DMS53 treated with DMSO at 0.1 percent for 48 hours (cell line): ENCODE data around the gene FYCO1.

Experiments used
- DNase-seq: peaks from one replicate; lab custom pipeline; 2025; ENCODE audit not compliant: unreplicated experiment; lab: John Stamatoyannopoulos, UW

The FYCO1 gene

DNA sequence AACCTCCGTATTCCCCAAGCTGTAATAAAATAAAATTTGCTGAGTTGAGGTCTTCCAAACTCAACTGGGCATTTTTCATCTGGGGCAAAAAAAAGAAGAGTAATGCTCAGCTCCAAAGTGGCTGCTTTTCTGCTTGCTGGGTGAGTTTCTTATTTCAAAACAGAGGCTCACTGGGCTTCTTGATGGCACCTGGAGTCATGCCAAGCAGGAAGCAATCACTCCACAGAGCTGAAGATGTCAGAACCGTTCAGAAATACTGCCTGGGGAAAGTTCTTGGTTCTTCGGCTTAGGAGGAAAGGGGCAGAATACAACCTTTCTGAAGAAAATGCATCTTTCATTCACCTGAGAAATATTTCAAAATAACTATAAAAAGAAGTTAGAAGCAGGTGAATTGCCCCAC is 105.2 kb downstream of the FYCO1 start:
- DNase-seq, result no peak

DNA sequence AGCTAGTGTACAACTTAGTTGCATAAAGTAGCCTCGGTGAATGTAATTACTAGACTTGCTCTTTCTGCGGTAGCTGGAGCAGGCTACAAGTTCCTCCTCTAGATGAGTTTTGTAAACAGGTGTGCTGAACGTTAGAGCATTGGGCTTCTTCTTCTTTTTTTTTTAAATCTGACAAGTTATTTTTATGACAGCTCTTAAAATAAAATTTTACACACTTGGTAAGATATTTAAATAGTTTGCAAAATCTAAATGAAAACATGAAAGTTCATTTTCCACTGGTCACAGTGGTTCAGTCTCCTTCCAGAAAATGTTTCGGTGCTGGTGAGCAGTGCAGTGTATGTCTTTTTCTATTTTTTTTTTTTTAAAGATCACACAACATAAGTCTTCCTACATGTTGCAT is 106.3 kb downstream of the FYCO1 start:
- no peak for DNase-seq

DNA sequence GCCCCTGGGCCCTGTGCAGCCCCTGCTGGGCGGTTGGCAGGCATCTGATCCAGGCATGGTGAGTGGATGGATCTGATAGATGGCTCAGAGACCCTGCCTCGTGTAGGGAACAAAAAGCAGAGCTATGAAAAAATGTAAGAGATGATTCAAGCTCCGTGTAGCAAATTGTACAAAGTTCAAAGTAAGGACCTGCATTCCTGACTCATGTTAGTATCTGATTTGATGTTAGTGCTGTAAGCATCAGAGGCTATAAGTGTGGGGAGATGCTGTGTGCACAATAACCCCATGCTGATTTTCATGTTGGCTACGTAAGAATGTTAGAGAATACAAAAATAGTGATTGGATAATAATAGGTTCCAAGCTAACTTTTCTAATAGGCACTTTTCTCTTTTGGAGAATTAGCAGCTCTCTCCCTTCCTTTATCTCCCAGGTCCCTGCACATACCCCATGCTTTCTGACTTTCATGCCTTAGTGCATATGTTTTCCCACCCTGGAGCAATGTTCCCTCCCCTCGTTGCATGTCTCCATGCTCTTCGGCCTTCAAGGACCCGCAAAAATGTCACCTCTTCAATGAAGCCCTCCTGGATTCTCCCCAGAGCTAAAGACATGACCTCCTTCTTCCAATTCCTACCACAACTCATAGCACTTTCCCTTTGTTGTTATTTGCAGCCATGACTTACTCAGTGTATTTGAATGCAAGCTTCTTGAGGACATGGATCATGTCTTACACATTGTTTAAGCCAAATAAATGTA is 107.7 kb downstream of the FYCO1 start:
- DNase-seq, result no peak

DNA sequence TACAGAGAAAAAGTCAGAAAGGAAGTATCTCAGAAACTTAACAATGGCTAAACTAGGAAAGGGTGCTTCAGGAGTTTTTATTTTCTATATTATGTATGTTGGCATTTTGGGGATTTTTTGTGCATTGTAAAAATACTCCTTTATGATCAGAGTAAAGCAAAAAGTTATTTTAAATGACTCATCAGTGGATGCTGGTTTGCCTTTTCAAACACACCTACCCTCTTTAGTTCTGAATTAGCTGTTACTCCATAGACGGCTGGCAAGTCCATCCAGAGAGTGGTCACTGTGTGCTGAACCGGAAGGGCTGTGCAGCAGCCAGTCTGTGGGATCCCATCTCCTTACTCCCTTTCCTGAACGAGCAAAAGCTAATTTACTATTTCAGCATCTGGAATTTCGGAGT is 108.3 kb downstream of the FYCO1 start:
- DNase-seq, result no peak

DNA sequence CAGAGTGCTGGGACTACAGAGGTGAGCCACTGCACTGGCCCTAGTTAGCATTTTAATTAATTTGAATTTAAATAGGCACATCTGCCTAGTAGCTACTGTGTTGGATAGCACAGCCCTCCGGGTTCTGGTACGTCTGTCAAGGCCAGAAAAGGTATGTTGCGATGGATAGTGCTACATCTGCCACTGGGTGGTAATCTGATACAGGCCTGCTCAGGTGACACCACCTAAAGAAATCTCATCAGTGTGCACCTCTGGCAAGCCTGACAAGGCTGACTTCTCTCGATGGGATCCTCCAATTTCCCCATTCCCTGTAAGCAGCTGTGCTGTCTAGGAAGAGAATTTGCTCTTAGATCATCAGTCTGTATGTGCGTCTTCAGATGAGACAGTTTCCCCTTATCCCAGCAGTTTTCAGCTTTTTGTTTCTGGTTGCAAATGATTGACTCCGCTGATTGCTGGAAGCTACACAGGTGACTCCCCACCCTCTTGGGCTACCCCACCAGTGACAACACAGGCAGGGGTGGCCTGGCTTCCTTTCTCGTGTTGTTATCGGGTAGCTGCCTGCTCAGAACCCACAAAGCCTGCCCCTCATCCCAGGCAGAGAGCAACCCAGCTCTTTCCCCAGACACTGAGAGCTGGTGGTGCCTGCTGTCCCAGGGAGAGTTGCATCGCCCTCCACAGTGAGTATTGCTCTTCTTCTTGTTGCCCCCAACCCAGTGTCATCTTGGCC is 109.5 kb downstream of the FYCO1 start, which contains the start of gene CCR9:
CCR9 (plus strand) TSS at position 565 of the 727 bp plus-strand sequence. CDS start 8,391 bp downstream, outside the sequence.
- DNase-seq, result no peak

DNA sequence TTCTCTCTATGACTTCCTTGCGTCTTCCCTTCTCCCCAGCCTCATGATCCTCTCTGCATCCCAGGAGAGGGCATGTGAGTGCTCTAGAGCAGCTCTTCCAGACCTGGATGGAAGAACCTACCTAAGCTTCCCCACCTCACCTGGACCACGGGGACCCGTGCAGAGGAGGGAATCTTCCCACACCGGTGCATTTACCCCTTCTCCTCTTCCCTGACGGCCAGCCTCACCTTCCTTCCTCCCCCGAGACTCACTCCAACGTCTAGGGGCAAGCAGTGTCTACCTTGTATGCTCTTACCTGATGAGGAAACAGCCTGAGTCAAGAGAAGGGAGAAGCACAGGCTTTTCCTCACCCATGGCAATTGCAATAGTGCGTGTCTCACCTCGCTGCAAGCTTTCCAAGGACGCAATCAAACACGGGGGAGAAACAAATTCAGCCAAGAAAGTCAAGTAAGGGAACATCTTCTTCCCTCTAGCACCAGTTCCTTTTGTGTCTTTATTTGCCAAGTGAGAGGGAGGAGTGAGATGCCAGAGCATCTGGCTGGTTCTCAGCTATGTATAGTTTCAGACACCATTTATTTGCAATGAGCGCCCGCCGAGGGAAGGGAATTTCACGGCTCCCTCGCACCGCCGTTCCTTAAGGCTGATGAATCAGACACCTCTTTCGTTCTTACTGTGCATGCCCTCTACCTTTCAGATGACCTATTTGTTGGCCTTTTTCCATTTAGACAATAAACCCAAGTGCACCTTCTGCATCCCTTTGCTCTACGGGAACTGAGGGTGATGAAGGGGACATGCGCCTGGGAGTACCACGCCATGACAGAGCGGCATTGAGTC is 111.0 kb downstream of the FYCO1 start:
- DNase-seq, result no peak

DNA sequence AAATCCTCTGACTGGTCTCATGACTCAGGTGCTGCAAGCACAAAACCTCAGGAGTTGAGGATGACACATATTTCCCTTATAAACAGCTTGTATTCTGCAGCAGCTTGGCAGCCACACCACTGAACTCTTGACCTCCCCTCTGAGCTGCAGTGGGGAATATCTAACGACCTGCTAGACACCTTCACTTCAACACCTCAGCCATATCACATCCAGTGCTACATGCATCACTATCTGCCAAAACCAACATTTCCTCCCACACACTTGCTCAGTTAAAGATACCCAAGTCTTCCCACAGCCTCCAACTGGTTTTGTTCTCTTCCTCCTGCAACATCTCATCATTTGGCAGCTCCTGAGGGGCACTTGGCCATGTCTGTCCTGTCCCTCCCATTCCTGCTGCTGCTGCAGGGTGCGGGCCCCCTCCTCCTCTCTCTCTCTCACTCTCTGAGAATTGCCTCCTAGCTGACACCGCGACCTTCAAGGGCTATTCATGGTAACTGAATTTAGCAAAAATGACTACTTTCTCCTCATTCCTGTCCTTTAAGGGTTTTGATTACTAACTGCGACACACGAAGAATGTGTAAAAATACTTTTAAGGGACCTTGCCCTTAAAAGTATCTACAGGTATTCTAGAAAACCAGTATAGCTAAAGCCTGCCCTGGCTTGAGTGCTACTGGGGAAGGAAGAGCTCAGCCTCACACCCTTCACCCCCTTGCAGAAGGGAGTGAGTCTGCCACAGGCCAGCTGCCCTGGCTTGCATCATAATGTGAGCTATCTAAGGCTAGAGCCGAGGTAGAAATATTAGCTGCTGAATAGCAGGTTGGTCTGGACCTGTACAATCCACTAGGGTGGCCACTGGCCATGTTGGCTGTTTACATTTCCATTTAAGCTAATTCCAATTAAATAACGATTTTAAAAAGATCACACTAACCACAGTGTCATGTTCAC is 114.3 kb downstream of the FYCO1 start:
- no peak for DNase-seq

DNA sequence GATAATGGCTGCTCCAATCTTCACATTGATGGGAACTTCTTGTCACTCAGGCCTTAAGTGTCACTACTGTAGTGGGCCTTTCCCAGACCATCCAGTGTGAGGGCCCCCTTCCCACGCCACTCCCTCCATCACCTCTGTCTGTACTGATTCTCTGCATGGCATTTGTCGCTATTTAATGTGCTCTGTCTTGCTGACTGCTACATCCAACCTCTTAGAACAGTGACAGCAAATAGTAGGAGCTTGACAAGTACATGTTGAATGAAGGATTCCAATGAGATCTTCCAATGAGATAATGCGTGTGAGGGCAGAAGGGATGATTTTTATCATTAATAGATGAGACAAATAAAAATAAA is 114.9 kb downstream of the FYCO1 start:
- DNase-seq, result no peak

DNA sequence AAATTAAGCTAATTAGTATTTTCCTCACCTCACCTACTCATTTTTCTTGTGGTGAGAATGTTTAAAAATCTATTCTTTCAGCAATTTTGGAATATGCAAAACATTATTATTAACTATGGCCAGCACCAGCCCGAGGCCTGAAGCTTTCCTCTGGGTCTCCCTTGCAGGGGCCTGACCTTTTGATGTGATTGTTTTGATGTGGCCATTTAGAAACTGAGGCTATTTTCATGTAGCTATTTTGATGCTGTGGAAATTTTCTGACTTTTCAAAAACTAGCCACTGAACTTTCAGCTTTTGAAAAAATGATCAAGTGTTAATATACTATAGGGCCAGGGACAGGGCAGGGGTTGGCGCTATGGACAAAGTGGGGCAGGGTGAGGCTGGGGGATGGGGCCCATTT is 117.5 kb downstream of the FYCO1 start:
- no peak for DNase-seq

DNA sequence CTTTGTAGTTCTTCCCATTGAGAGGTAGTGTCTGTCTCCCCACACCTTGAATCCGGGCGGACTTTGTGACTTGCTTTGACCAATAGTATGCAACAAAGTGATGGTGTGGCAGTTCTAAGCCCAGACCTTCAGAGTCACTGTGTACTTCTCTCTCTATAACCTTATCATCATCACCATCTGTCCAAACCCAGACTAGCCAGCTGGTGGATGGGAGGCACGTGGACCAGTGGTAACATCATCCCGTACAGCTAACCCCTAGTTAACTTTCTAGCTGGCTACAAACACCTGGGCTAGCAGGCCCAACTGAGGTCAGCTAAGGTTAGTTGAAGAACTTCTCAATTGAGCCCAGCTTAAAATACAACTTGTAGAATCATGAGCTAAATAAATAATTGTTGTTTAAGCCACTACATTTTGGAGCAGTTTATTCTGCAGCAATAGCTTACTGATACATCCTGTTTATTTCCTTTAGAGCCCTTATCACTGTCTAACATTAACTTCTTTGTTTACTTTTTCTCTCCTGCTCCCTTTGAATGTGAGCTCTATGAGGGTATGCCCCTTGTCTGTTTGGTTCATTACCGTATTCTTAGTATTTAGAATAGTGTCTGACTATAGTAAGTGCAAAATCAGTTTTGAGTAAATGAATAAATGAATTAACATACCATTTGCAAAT is 120.8 kb downstream of the FYCO1 start:
- no peak for DNase-seq

DNA sequence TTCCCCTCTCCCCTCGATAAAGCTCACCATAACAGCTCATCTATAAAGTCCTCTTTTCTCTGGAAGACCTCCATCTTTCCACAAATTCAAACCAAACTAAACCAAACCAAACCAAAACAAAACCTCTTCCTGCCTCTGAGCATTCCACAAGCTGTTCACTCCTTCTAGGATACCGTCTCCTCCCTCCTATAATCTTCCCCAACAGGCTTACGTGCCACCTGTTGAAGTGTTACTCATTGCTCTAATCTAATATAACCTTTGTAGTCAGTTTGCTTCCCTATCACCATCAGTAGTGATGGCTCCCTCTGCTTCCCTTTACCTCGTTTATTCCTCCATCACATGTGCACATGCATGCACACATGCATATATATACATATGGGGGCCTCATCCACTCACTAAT is 122.0 kb downstream of the FYCO1 start:
- no peak for DNase-seq

DNA sequence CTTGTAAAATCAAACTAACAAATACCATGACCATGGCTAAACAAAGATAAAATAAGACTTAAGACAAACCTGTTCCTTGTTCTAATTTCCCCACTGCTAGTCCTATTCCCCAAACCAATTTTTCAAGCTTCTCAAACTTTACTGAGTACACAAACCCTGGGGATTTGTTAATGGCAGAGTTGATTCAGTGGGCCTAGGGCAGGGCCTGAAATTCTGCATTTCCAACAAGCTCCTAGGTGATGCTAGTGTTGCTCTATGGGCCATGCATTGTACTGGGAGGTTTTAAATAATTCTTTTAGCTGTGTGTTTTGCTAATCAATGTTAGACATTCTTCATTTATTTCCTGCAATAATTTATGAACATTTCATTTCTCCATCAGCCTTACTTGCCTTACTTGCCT is 122.6 kb downstream of the FYCO1 start:
- no peak for DNase-seq

DNA sequence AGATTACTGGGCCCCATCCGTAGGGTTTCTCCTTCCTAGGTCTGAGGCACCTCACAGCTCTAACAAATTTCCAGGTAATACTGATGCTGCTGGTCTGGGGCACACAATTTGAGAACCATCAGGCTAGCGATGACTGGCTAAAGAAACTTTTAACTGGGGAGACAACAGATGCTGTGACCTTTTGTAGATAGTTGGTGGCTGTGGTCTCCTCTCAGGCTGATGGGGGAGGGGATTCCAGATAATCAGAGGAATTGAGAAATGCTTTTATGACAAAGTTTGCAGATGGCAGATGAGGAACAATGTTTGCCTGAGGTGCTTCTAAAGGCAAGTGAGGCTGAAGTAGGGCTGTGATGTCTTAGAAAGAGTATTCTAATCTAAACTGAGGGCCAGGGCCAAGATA is 123.1 kb downstream of the FYCO1 start:
- no peak for DNase-seq

DNA sequence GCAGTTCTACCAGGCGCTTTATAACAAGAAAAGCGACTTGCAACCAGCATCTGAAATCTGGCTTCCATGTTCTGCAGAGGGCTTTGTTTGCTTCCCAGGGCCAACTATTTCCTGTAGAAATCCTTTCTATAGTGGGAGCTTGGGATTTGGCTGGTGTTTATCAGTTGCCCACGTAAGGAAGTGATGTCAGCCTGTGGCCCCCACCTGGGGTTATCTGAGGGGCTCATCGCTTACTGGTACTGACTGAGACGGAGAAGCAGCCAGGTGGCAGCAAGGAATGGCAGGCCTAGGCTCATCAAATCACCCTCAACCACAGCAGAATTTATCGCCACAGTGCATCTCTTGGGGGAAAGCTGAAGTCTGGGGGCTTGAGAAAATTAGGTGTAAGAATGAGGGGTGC is 123.8 kb downstream of the FYCO1 start:
- DNase-seq, result no peak

DNA sequence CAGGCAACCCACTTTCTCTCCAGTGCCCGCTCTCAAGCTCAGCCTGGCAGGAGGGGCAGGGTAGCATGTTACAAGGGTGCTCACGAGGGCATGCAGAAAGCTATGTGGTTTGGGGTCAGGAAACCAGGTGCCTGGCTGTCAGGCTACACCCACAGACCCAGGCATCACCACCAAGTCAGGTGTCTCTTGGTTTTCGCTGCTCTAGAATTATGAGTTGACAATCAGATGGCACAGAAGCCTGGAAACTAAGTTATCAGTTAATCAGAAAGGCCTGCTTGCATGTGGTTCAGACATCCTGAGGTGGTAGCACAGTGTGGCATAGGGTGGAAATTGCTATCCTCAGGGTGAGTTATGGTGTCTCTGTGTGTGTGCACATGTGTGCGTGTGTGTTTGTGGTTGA is 125.5 kb downstream of the FYCO1 start:
- DNase-seq, result no peak

DNA sequence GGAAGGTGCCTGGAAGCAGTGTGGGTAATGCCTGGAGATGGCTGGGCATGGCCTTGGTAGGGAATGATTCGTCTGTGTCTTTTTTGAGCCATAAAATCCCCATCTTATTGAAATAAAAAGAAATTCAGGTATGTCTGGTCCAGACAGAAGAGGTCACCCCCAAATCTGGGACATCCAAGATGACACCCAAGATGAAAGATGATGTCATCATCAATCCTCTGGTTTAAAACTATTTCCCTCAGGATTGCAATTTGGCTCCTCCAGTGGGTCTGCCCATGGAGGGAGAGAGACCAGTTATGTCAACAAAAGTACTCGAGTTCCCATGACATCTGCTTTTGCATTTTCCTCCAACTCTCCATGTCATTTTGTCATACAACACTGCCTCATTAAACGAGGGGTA is 126.0 kb downstream of the FYCO1 start:
- DNase-seq, result no peak

DNA sequence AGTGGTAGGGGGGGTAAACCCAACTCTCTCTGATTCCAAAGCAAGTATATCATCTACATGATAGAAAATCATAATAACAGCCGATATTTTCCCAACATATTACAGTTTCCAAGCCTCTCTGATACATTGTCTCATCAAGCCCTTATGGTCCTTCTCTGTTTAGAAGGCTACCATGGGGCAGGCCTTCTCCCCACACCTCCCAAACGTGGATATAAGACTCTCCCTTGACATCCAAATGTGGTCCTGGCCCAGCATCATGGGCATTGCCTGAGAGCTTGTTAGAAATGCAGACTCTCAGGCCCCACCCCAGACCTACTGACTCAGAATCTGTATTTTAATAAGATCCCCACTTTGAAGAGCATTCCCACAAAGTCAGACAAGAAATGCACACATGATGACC is 127.0 kb downstream of the FYCO1 start:
- no peak for DNase-seq

DNA sequence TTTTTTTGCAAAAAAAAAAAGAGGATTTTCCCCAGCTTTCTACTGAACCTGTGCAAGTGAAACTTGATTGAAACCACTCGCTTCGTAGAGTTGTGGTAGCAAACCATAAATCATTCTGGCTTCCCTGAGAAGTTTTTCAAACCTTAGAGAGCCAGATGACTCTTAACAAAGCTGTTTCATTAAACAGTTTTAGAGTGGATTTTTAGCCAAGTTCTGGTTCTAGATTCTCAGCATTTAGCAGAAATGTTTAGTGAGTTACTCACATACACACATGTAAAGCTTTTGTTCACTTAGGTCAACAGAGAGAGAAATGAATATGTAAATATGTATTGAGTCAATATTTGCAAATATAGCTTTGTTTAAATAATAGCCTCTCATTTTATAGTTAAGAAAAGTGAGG is 127.4 kb downstream of the FYCO1 start:
- DNase-seq, result peak; percentile 33
